SKM-1 (cell line): ENCODE results near the gene CYRIA.

ENCODE experiments used
- DNase-seq: peaks from one replicate; lab custom pipeline; 2025; ENCODE audit not compliant: unreplicated experiment; lab: John Stamatoyannopoulos, UW

The CYRIA gene

GRCh38 chr2:16671760-16672159, 6.1 kb upstream of the CYRIA start:
- DNase-seq = no peak

- DNase-seq = no peak
Measured at GRCh38 chr2:16669388-16669787, 3.8 kb upstream of the CYRIA start.

- no peak for DNase-seq
Measured at GRCh38 chr2:16666449-16666801, 791 bp upstream of the CYRIA start.

GRCh38 chr2:16664809-16665747, 556 bp downstream of the CYRIA start:
- no peak for DNase-seq

GRCh38 chr2:16664052-16664731, 1.4 kb downstream of the CYRIA start:
- DNase-seq = no peak

GRCh38 chr2:16663121-16663905, 2.3 kb downstream of the CYRIA start:
- DNase-seq = no peak

- no peak for DNase-seq
Measured at GRCh38 chr2:16661936-16662839, 3.4 kb downstream of the CYRIA start.

- no peak for DNase-seq
Measured at GRCh38 chr2:16661526-16661925, 4.1 kb downstream of the CYRIA start.

GRCh38 chr2:16660556-16660955, 5.1 kb downstream of the CYRIA start:
- DNase-seq = no peak

- DNase-seq = no peak
Measured at GRCh38 chr2:16660114-16660513, 5.5 kb downstream of the CYRIA start.

GRCh38 chr2:16658076-16658739, 7.4 kb downstream of the CYRIA start:
- no peak for DNase-seq

- DNase-seq = no peak
Measured at GRCh38 chr2:16657671-16658070, 8.0 kb downstream of the CYRIA start.

- peak; percentile 94 for DNase-seq
Measured at GRCh38 chr2:16656784-16657391, 8.7 kb downstream of the CYRIA start.

GRCh38 chr2:16655905-16656642, 9.6 kb downstream of the CYRIA start:
- no peak for DNase-seq

- no peak for DNase-seq
Measured at GRCh38 chr2:16655445-16655837, 10.2 kb downstream of the CYRIA start.

GRCh38 chr2:16654833-16655444, 10.7 kb downstream of the CYRIA start:
- DNase-seq = peak; percentile 62

GRCh38 chr2:16653799-16654198, 11.8 kb downstream of the CYRIA start:
- peak; percentile 32 for DNase-seq

- DNase-seq = no peak
Measured at GRCh38 chr2:16653083-16653375, 12.6 kb downstream of the CYRIA start.
